22Rv1 (cell line): ENCODE measurements around the gene SLC25A14.

Source experiments
- H3K27ac ChIP-seq: fragments of 450-650 bp; 2 replicates; pipeline ENCODE4 v1.5.1; 2017
- CTCF ChIP-seq: fragments of 450-650 bp; IDR thresholded peaks from 2 replicates; pipeline ENCODE4 v1.5.1; 2017; ENCODE audit warnings: mild to moderate bottlenecking
- ZFX ChIP-seq: fragments of 450-650 bp; IDR thresholded peaks from 2 replicates; pipeline ENCODE4 v1.6.1; 2017; ENCODE audit warnings: antibody characterized with exemption, borderline replicate concordance

Gene SLC25A14

GRCh38 chrX:130386408-130386808, 46.7 kb downstream of the SLC25A14 start:
- H3K27ac ChIP-seq = no peak overlapping the region
- TF ChIP-seq ZFX (no peak), CTCF (no peak)

- TF ChIP-seq ZFX (no peak), CTCF (peak; percentile 78)
Measured at GRCh38 chrX:130393451-130394074, 53.8 kb downstream of the SLC25A14 start.

GRCh38 chrX:130395341-130395740, 55.6 kb downstream of the SLC25A14 start:
- no peak for TF ChIP-seq ZFX
- no peak for TF ChIP-seq CTCF
- no peak overlapping the region for H3K27ac ChIP-seq

More at GRCh38 chrX:130393451-130394074, 53.8 kb downstream of the SLC25A14 start:
- no peak overlapping the region for H3K27ac ChIP-seq

GRCh38 chrX:130401415-130402207, 61.9 kb downstream of the SLC25A14 start, which contains the start of gene RBMX2:
Gene RBMX2 (plus strand): TSS chrX:130401987. CDS start chrX:130402033, 46 bp downstream.
- H3K27ac ChIP-seq = peak within 1 kb of the TSS; percentile 59
- TF ChIP-seq ZFX = no peak
- TF ChIP-seq CTCF = no peak

GRCh38 chrX:130402208-130402684, 62.5 kb downstream of the SLC25A14 start:
- peak overlapping the region; percentile 59 for H3K27ac ChIP-seq
- TF ChIP-seq ZFX = no peak
- TF ChIP-seq CTCF = no peak

- no peak overlapping the region for H3K27ac ChIP-seq
- no peak for TF ChIP-seq ZFX
- TF ChIP-seq CTCF = no peak
Measured at GRCh38 chrX:130413415-130413814, 73.7 kb downstream of the SLC25A14 start.

GRCh38 chrX:130414800-130415199, 75.1 kb downstream of the SLC25A14 start:
- H3K27ac ChIP-seq = no peak overlapping the region
- TF ChIP-seq ZFX = no peak
- TF ChIP-seq CTCF = no peak
